Islet of Langerhans (tissue), 1 donor: ENCODE data around the gene GLRX2.
"Not testable (repeated sequence)": the region's sequence is repeated elsewhere in the genome, so short reads cannot be mapped to it uniquely, and the experiment has no call there.

Experiments
- FAIRE-seq: peaks from one replicate; lab custom pipeline; 2011; peaks lifted over from hg19 to GRCh38; lab: Jason Lieb, UNC

Gene GLRX2

GRCh38 chr1:193062698-193063463 is 42.3 kb downstream of the GLRX2 start:
- no peak for FAIRE-seq

- no peak for FAIRE-seq
These were observed 44.3 kb downstream of the GLRX2 start for GRCh38 chr1:193060938-193061337.

- FAIRE-seq, result no peak
These were observed 44.8 kb downstream of the GLRX2 start for GRCh38 chr1:193060406-193060805.

- FAIRE-seq, result no peak
These were observed 45.2 kb downstream of the GLRX2 start for GRCh38 chr1:193060115-193060403.

- no peak for FAIRE-seq
These were observed 45.7 kb downstream of the GLRX2 start, which contains the start of the genes RO60 and UCHL5 for GRCh38 chr1:193059282-193060114. RO60 (plus strand) TSS chr1:193059612; CDS start chr1:193069055, 9,443 bp downstream. UCHL5 (minus strand) TSS chr1:193059360; CDS start chr1:193059260, 100 bp downstream.

GRCh38 chr1:193058529-193059281 is 46.5 kb downstream of the GLRX2 start:
- FAIRE-seq, result no peak

- no peak for FAIRE-seq
These were observed 51.0 kb downstream of the GLRX2 start for GRCh38 chr1:193054169-193054675.

- FAIRE-seq, result not testable (repeated sequence)
These were observed 56.3 kb downstream of the GLRX2 start for GRCh38 chr1:193048913-193049312.
